GM13977 (cell line): ENCODE results near the gene RBM17.
"Not testable (repeated sequence)": the region's sequence is repeated elsewhere in the genome, so short reads cannot be mapped to it uniquely, and the experiment has no call there.

Experiments used
- DNase-seq: peaks from one replicate; pipeline ENCODE4 v3.0.0; 2012; ENCODE audit warnings: low spot score
- in situ Hi-C: fragments of 300-500 bp; cut with MboI; formaldehyde crosslinking; loops from one replicate; pipeline ENCODE4 v1.12.0; 2022; ENCODE audit warnings: low sequenced_read_pairs, low pct_unique_long_range_greater_than_20kb, mixed read lengths, inconsistent platforms; ENCODE audit not compliant: unreplicated experiment
- TF ChIP-seq, protein P1 (sequence below): IDR thresholded peaks from 2 replicates; pipeline ENCODE4 v1.5.1; 2012; ENCODE audit warnings: mild to moderate bottlenecking, control low read depth; ENCODE audit not compliant: insufficient read depth; ENCODE audit errors: extremely low read depth, missing control alignments

Gene RBM17

DNA sequence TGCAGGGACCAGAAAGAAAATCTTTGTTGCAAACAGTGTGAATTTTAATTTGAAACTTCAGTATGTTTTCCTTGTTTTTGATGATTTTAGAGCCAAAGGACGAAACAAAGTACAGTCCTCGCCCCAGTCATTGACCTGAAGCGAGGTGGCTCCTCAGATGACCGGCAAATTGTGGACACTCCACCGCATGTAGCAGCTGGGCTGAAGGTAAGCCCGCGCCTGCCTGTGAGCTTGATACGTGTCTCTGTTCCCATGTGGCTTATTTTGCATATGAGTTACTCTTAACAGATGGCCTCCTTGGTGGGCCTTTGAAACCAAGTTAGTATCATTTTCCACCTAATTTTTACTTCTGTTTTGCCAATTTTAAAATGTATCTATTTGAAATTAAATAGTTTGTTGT is 12.3 kb downstream of the RBM17 start:
- DNase-seq = no peak
- in situ Hi-C loops = loop anchor here (10.0 kb wide), 2 partner anchors 54 to 294 kb away; no protein-coding TSS in a partner anchor

DNA sequence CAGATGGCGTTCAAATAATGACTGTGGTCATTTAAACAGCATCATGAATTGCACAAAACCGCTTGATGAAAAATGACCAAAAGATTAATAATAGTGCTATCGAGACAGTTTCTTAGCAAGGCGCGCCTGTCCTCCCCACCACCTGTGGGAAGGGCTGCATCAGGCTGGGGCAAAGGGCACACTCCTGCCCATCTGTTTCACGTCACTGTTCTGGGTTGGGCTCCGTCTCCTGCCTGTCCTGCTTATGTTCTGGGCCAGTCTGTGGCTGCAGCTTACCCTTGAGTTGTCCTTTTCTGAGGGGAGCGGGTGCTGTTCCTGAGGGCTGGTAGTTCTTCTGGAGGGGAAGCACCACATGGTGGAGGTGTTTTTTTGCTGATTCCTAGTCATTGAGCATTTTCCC is 13.3 kb downstream of the RBM17 start:
- in situ Hi-C loops = loop anchor here (10.0 kb wide), 2 partner anchors 53 to 293 kb away; no protein-coding TSS in a partner anchor
- TF ChIP-seq, protein P1, sequence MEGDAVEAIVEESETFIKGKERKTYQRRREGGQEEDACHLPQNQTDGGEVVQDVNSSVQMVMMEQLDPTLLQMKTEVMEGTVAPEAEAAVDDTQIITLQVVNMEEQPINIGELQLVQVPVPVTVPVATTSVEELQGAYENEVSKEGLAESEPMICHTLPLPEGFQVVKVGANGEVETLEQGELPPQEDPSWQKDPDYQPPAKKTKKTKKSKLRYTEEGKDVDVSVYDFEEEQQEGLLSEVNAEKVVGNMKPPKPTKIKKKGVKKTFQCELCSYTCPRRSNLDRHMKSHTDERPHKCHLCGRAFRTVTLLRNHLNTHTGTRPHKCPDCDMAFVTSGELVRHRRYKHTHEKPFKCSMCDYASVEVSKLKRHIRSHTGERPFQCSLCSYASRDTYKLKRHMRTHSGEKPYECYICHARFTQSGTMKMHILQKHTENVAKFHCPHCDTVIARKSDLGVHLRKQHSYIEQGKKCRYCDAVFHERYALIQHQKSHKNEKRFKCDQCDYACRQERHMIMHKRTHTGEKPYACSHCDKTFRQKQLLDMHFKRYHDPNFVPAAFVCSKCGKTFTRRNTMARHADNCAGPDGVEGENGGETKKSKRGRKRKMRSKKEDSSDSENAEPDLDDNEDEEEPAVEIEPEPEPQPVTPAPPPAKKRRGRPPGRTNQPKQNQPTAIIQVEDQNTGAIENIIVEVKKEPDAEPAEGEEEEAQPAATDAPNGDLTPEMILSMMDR = no peak
- DNase-seq = no peak

More for the DNA sequence above, 12.3 kb downstream of the RBM17 start:
- TF ChIP-seq, protein P1 = no peak

DNA sequence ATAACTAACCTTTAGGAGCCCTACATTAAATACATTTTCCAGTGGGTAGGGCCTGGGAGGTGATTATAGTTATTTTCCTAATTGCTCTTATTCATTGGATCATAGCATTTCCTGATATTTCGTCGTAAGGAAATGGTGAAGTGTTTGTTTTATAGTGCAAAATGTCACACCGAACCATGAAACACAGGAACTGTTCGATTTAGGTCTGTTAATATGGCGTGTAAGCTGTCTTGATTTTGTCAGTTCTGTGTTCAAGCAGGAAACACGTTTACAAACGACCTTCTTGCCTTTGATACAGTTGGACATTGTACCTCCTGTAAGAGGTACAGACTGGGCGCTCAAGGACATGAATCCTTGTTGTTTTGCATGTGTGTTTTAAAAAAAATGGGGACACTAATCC is 14.8 kb downstream of the RBM17 start:
- no peak for DNase-seq
- TF ChIP-seq, protein P1 = no peak
- in situ Hi-C loops = loop anchor here (10.0 kb wide), 2 partner anchors 51 to 291 kb away; no protein-coding TSS in a partner anchor

DNA sequence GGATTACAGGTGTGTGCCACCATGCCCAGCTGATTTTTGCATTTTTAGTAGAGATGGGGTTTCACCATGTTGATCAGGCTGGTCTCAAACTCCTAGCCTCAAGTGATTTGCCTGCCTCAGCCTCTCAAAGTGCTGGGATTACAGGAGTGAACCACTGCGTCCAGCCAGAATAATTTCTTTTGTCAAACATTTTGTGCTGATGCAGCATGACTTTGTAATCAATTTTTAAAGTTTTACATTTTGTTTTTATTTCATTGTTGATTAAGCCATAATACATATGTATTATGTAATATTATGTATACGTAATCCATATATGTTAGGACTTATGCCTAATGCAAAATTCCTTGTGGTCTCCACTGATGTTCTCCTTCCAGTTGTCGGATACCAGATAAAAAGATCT is 18.8 kb downstream of the RBM17 start:
- in situ Hi-C loops = loop anchor here (10.0 kb wide), 2 partner anchors 47 to 287 kb away; no protein-coding TSS in a partner anchor
- DNase-seq = not testable (repeated sequence)

DNA sequence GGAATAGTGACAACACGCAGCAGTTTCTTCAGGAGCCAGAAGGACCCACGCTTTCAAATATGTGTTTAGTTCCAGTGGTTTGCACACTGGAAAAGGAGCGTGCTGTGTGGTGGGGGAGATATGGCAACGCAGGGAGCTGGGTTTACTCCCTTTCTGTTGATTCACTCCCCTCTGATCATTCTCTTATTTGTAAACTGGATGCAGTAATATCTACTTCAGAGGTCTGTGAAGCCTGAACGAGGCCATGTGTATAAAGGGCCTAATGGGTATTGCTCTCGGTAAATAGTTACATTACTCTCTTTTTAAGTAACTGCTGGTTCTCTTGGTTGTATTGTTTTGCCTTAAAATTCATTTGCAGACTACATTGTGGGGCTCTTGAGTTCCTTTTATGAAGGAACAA is 19.2 kb downstream of the RBM17 start:
- in situ Hi-C loops = loop anchor here (10.0 kb wide), 2 partner anchors 47 to 287 kb away; no protein-coding TSS in a partner anchor
- DNase-seq = no peak
- TF ChIP-seq, protein P1 = no peak

DNA sequence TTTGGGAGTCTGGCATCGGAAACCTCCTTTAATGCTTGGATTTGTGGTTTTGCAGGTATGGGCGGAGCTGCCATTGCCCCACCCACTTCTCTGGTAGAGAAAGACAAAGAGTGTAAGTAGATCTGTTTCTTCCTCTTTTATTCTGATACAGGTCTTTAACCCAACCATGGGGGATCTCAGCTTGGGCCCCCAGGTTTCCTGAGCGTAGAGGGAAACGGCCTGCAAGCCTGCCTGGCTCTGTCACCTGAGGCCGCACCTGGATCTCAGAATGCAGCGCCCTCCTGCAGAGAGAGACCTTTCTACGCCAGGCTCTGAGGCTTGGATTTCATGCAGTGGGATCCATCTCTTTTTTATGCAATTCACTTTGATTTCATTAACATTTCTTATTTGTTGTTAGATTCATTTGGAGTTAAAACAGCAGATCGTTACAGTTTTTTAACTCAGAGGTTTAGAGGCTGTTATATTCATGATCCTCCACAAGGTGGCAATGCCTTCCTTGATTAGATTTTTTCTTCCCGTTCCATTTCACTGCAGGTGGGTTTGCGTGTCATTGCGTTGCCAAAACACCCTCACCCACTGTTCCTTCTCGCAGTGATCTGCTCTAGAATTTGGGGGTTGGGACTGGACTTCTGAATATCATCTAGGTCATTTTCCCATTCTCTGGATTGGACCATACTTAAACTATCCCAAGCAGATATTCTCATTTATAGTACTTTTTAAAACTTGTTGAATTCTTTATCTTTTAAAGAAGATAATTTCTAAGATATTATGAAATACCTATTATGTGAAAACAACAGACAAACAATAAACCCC is 20.0 kb downstream of the RBM17 start:
- TF ChIP-seq, protein P1 = peak; percentile 67
- in situ Hi-C loops = loop anchor here (10.0 kb wide), 2 partner anchors 46 to 286 kb away; no protein-coding TSS in a partner anchor
- DNase-seq = peak; percentile 54

DNA sequence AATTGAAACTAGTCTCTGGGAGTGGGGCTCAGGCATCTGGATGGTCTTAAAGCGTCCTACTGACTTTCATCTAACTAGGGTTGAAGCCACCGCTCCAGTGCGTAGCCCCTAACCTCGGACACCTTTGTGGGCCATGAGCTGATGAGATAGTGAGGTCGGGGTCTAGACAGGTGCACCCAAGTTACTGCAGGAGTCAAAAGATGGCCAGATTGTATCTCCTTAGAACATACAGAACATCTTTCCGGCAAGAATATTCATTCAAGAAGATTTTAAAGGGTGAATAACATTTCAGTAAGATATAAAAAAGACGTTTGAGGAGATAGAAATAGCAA is 20.6 kb downstream of the RBM17 start:
- in situ Hi-C loops = loop anchor here (10.0 kb wide), 2 partner anchors 45 to 285 kb away; no protein-coding TSS in a partner anchor
- DNase-seq = no peak
- TF ChIP-seq, protein P1 = no peak
